Activated CD4-positive, alpha-beta T cell treated with anti-CD3 and anti-CD28 coated beads, Interleukin-2, amount 10 ng/mL, durations not matched to agents 7 days and 5 days (primary cell): Measurements from ENCODE around the gene CTIF. TPM values are rescaled to one million over a fixed set of nuclear protein-coding genes. Genes with fewer than 3 reads are reported as not detected.

Experiments
- CTCF ChIA-PET: fragments of 350-600 bp; sonication (Branson Sonifier 250); formaldehyde crosslinking; loops from one replicate; lab custom pipeline; 2021; ENCODE audit warnings: antibody characterized with exemption; lab: Charles Lee
- POLR2A ChIA-PET: fragments of 350-600 bp; sonication (Branson Sonifier 250); formaldehyde crosslinking; loops from one replicate; lab custom pipeline; 2021; ENCODE audit warnings: antibody characterized with exemption; lab: Charles Lee
- DNase-seq: peaks from one replicate; pipeline ENCODE4 v3.0.0-alpha.2; 2020
- H3K27ac Mint-ChIP-seq: one replicate; pipeline ENCODE4 v1.8.0; 2021; ENCODE audit warnings: mild to moderate bottlenecking, moderate library complexity, mixed read lengths
- H3K27me3 Mint-ChIP-seq: one replicate; pipeline ENCODE4 v1.8.0; 2021; ENCODE audit warnings: mixed read lengths
- H3K36me3 Mint-ChIP-seq: one replicate; pipeline ENCODE4 v1.8.0; 2021; ENCODE audit warnings: low read depth, mixed read lengths
- H3K4me1 Mint-ChIP-seq: one replicate; pipeline ENCODE4 v1.8.0; 2021; ENCODE audit warnings: mixed read lengths
- H3K4me3 Mint-ChIP-seq: one replicate; pipeline ENCODE4 v1.8.0; 2021; ENCODE audit warnings: mild to moderate bottlenecking, moderate library complexity, mixed read lengths
- H3K9me3 Mint-ChIP-seq: one replicate; pipeline ENCODE4 v1.8.0; 2021; ENCODE audit warnings: mixed read lengths
- total RNA-seq, 2 experiments: library from RNA; stranded (reverse); gene quantifications; one replicate each; pipeline ENCODE4 v1.2.3, GENCODE V29; 2021

CTIF gene
- total RNA-seq, 2 experiments from 2014 or later, result 1.5 to 2.7 TPM

DNA sequence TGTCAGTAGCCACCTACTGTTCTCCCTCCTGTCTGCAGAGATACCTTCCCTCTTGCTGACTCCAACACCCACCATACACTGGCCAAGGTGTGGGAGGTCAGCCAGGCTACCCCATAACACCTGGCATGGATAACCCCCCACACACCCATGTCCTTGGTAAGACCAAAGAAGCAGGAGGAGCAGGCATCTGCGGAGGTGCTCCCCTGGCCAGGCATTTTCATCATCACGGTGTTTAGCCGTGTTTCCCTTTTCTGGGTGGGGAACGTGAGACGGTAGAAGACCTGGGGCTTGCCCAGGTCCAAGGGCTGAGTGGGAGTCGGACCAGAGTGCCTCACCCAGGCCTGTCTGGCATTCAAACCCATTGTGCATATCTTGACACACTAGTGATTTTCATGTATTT, 261.6 kb downstream of the CTIF start:
- ChIA-PET POLR2A (no interaction called here), CTCF (interaction anchor here (1.6 kb wide), 1 partner anchor 43 kb away, joined by 3 read pairs; no protein-coding TSS in a partner anchor)
- Mint-ChIP-seq H3K27me3 (no peaks in the 10 kb centered on the region), H3K4me1 (peaks cover 18% of the 10 kb centered on the region), H3K36me3 (no peaks in the 10 kb centered on the region), H3K4me3 (no peak overlapping the region), H3K9me3 (no peaks in the 10 kb centered on the region), H3K27ac (no peak overlapping the region)
- no peak for DNase-seq

DNA sequence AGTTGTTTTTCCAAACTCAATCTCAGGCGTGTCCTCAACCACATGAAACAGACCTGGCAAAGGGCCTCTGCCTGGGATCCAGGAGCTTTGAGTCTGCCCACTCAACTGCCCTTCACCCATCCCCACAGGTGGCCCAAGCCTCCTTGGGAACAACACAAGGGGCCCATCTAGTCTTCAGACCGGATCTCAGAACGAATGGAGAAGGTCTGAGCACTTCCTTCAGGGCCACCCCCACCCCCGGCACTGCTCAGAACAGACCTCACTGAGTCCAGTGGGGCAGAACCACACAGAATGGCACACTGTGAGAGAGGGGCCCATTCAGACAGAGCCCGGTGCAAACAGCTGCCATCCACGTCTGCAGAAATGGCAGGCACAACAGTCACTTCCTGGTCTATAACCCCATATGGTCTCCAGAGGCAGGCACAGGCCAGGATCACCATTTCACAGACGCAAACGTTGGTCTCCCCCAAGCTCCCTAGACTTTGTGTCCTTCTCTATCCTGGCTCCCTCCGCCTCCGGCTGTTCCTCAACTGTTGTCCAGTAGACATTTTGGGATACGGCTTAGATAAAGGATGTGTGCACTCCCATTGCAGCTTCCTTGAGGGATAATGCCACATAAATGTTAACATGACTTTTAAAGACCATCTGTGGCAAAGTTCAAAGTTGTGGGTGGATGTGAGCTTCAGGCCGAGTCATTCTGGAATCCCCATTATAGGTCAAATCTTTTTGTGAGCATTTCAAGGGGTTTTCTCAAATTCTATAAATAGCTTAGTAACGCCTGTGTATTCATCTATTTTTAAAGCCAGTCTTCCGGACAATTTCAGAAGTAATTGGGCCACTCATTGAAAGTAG, 262.3 kb downstream of the CTIF start:
- no peaks in the 10 kb centered on the region for H3K36me3 Mint-ChIP-seq
- no peaks in the 10 kb centered on the region for H3K27me3 Mint-ChIP-seq
- no peaks in the 10 kb centered on the region for H3K9me3 Mint-ChIP-seq
- DNase-seq, result no peak
- H3K4me3 Mint-ChIP-seq, result no peak overlapping the region
- ChIA-PET CTCF (interaction anchor here (1.0 to 1.6 kb wide), 2 partner anchors 9 to 43 kb away, joined by 3 to 4 read pairs; no protein-coding TSS in a partner anchor), POLR2A (no interaction called here)
- H3K27ac Mint-ChIP-seq, result no peak overlapping the region
- H3K4me1 Mint-ChIP-seq, result peaks cover 24% of the 10 kb centered on the region

DNA sequence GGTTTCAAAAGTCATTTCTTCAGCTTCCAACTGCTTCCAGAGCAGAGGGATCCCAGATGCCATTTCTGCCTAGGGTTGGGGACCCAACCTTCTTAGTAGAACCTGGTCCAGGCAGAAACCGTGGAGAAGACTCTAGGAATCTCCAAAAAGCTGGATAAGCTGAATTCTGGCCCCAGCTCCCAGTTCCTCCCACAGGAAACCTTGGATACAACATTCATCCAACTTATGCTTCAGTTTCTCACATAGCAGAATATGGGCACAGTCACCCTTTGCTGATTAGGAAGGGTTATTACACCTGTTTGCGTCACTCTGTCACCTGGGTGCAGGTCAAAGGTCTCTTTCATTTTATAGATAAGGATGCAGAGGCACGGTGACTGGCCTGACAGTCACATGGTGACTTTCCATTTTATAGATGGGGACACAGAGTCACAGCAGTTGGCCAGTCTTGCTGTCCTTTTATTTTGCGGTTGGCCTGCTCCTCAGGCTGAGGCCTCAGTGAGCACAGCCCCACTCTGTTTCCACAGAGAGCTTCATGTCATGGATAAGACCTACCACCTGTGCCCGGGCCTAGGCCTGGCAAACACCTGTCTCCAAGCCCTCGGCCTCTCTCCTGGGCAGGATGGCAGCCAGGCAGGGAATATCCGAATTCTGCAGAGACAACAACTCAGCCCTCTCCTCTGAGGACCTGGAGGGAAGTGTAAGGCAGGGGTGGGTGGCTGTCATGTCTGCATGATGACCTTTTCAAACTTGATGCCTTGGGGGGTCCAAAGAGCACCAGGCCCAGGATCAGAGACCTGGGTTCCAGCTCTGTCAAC, 263.1 kb downstream of the CTIF start:
- no peak overlapping the region for H3K4me3 Mint-ChIP-seq
- no peaks in the 10 kb centered on the region for H3K9me3 Mint-ChIP-seq
- CTCF ChIA-PET, result interaction anchor here (0.8 to 1.6 kb wide), 4 partner anchors 9 to 42 kb away, joined by 3 to 4 read pairs (median 4); no protein-coding TSS in a partner anchor
- no peaks in the 10 kb centered on the region for H3K36me3 Mint-ChIP-seq
- no peak for DNase-seq
- no peak overlapping the region for H3K27ac Mint-ChIP-seq
- POLR2A ChIA-PET, result no interaction called here
- H3K27me3 Mint-ChIP-seq, result no peaks in the 10 kb centered on the region
- H3K4me1 Mint-ChIP-seq, result peaks cover 32% of the 10 kb centered on the region

DNA sequence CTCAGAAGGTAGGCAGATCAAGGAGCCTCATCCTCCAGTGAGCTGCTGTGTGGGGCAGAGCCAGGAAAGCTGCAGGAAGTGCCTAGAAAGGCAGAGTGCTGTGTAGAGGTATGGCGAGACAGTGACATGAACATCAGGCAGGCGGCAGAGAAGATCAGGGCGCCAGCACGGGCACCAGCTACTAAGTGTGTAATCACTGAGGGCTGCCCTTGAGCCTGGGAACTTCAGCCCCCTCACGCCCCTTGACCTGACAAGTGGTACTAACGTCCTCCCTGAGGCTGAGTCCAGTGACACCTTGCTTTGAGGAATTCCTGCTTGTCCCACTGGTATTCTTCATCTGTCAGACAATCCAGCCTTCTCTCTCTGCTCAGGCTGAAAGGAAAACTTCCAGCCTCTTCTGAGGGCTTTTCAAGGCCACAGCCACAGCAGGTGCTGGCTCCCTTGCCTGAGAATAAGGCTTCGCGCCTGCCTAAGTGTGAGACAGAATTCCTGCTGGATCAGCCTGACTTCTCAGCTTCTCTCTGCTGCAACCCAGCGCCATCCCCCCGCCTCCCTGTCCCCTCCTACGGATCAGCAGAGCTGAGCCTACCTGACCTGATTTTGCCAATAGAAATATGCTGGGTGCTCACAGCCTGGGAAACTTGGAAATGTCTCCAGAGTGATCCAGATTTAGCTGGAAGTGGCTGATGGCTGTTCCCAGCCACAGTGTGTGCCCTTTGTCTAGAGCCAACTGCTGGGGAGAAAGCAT, 263.9 kb downstream of the CTIF start:
- Mint-ChIP-seq H3K27ac (no peak overlapping the region), H3K4me3 (no peak overlapping the region)

DNA sequence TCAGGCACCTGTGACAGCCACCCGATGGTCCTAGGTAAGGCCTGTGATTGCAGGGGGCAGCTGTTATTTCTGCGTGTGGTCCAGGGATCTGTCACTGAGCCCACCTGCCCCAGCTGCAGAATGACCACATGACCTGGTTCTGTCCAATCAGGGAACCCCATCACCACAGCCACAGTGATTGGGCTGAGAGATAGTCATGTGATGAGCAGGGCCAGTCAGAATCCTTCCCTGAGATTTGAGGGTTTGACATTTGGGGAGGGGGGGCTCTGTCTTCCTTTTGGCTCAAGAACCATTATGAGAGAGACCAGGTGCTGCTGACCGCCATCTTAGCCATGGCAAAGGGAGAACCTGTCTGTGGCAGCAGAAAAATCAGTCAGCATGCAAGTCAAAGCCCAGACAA, 264.7 kb downstream of the CTIF start:
- H3K27ac Mint-ChIP-seq, result no peak overlapping the region
- ChIA-PET CTCF (interaction anchor here (1.6 kb wide), 2 partner anchors 9 to 24 kb away, joined by 3 to 4 read pairs; no protein-coding TSS in a partner anchor), POLR2A (no interaction called here)
- H3K27me3 Mint-ChIP-seq, result no peaks in the 10 kb centered on the region
- H3K4me3 Mint-ChIP-seq, result no peak overlapping the region
- H3K9me3 Mint-ChIP-seq, result no peaks in the 10 kb centered on the region
- no peak for DNase-seq
- H3K36me3 Mint-ChIP-seq, result no peaks in the 10 kb centered on the region
- H3K4me1 Mint-ChIP-seq, result peaks cover 43% of the 10 kb centered on the region

More for the DNA sequence above, 263.9 kb downstream of the CTIF start:
- Mint-ChIP-seq H3K36me3 (no peaks in the 10 kb centered on the region), H3K4me1 (peaks cover 40% of the 10 kb centered on the region), H3K27me3 (no peaks in the 10 kb centered on the region), H3K9me3 (no peaks in the 10 kb centered on the region)
- ChIA-PET POLR2A (no interaction called here), CTCF (interaction anchor here (0.8 to 1.6 kb wide), 3 partner anchors 10 to 24 kb away, joined by 3 to 4 read pairs (median 4); no protein-coding TSS in a partner anchor)
- DNase-seq, result no peak

DNA sequence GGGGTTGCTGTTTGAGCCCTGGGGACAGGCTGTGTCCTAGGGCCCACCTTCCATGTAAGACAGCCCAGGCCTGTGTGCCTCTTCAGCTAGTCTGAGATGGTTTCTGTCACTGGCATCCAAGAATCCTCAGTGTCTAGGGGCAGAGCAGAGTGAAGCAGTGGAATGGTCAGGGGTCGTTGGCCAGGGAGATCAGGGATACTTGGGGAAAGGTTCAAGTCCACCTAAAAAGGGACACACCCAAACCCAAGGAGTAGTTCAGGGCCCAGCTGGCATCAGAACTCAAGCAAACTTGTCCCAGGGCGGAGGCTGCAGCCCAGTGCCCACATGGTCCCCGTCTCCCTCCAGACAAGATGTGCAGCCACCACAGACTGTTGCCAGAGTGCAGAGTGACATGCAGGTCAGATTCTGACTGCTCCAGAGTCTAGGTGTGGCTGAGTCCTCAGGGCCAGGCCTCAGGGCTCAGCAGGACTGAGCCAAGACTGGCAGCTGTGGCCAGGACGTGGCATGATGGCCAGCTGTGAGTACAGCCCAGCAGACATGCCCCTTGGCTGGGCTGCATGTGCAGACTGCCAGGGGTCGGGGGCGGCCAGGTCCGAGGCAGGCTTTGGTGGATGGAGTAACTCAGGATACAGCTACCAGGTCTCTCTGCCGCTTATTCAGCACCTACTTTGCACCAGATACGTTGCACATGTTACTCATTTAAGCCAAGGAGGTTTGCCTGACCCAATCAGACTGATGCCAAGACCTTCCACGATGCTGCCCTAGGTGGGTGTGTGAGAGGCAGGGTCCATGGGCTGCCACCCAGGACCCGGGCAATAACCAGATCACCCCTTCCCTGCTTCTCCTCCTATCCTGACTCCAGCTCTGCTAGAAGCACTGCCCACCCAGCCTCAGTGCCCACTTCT, 265.4 kb downstream of the CTIF start:
- Mint-ChIP-seq H3K4me3 (no peak overlapping the region), H3K4me1 (peaks cover 43% of the 10 kb centered on the region), H3K36me3 (no peaks in the 10 kb centered on the region), H3K9me3 (no peaks in the 10 kb centered on the region), H3K27ac (no peak overlapping the region), H3K27me3 (no peaks in the 10 kb centered on the region)
- POLR2A ChIA-PET, result no interaction called here
- DNase-seq, result no peak
- CTCF ChIA-PET, result interaction anchor here (0.6 to 1.6 kb wide), 3 partner anchors 9 to 157 kb away, joined by 3 to 4 read pairs (median 4); no protein-coding TSS in a partner anchor

DNA sequence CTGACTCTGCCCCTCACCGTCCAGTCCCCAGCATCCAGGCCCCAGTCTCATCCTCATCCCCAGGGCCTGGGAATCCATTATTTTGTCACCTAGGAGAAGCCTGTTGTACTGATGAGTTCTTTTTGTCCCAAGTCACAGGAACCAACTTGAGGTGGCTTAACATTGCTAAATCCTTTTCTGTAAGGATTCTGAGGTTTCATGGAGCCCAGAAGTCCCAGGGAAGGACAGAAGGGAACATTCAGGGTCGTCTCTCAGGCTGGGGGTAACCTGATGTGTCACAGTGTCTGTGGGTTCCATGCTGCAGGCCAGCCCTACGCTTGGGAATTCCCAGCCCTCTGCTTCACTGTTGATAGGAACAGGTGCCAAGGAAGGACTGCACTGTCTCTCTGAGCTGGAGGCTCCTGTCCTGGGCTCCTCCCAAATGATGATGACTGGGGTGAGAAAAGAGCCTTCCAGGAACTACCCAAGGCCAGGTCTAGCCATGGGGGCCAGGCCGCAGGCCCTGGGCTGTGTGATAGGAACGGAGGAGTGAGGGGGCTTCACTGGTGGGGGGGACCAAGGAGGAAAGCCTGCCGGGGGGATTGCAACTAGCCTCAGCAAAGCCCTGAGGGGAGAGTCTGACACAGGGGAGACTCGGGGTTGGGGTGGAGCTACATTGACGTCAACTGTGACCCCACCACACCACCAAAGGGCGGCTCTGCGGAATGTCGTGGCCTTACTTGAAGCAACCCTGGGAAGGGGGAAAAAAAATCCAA, 266.2 kb downstream of the CTIF start:
- CTCF ChIA-PET, result interaction anchor here (0.6 to 0.7 kb wide), 2 partner anchors 28 to 157 kb away, joined by 3 to 4 read pairs; no protein-coding TSS in a partner anchor
- H3K4me3 Mint-ChIP-seq, result no peak overlapping the region
- H3K36me3 Mint-ChIP-seq, result no peaks in the 10 kb centered on the region
- H3K27me3 Mint-ChIP-seq, result no peaks in the 10 kb centered on the region
- H3K9me3 Mint-ChIP-seq, result no peaks in the 10 kb centered on the region
- H3K27ac Mint-ChIP-seq, result no peak overlapping the region
- POLR2A ChIA-PET, result no interaction called here
- H3K4me1 Mint-ChIP-seq, result peaks cover 43% of the 10 kb centered on the region
- DNase-seq, result no peak

DNA sequence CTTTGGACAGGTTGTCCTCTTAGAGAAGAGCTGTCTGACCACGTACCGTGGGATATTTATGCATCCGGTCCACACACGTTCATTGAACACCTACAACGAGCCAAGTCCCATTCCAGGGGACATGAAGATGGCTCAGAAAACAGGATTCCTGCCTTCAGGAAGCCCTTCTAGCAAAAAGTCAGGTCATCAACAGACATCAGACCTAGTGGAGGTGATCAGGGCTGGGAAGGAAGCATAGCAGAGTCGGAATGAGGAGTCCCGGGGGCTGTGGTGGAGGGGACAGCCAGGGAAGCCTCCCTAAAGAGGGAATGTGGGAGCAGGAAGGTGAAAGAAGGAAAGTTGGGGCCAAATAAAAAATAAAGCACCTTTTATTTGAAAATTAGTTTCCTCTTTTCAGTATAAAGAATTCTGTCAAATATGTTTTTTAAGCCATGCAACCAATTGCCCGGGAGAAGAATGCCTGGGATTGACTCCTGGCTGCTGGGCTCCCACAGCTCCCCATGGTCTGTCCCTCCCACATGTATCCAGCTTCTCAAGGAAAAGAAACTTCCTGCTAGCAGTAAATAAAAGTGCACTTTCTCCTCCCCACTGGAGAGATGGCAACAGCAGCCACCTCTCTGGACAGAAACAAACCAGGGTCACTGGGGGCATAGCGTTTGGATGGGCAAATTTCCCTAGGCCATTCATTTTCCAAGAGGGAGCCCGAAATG, 267.1 kb downstream of the CTIF start:
- Mint-ChIP-seq H3K4me3 (no peak overlapping the region), H3K9me3 (no peaks in the 10 kb centered on the region), H3K27ac (no peak overlapping the region), H3K27me3 (no peaks in the 10 kb centered on the region), H3K4me1 (peaks cover 46% of the 10 kb centered on the region), H3K36me3 (no peaks in the 10 kb centered on the region)
- DNase-seq, result no peak
- ChIA-PET POLR2A (no interaction called here), CTCF (no interaction called here)

DNA sequence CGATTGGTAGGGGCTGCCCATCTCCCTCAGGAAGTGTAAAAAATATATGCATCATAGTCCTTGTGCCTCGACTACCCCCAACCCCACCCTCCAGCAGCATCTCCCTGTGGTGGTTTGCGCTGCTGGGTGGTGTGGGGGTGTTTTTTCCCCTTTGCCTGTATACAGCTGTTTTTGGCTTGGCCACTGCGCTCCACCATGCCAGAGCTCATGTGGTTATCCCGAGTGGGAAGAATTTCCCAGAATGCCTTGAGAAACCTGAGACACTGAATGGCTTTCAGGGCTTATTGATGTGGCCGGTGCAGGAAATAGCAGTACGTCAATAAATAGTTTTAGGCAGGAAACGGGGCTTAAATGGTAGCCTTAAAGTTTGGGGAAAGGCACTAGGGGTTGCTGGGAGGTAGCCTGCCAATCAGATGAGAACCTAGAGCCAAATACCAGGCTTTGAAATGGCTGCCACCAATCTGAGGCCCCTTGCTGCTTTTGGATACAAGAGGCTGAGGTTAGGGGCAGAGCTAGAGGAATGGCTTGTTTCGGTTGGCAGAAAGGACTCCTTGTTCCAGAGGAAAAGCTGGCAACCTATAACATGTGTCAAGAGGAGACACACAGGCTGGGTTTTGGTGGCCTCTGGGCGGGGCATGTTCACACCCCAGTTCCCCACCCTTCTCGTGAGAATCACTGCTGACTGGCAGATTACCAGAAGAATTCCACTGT, 267.9 kb downstream of the CTIF start:
- Mint-ChIP-seq H3K36me3 (no peaks in the 10 kb centered on the region), H3K27me3 (no peaks in the 10 kb centered on the region), H3K9me3 (no peaks in the 10 kb centered on the region), H3K4me1 (peaks cover 43% of the 10 kb centered on the region), H3K4me3 (no peak overlapping the region), H3K27ac (peak overlapping the region; percentile 81)
- DNase-seq, result peak; percentile 50
- ChIA-PET POLR2A (no interaction called here), CTCF (interaction anchor here (1.3 kb wide), 1 partner anchor 21 kb away, joined by 4 read pairs; no protein-coding TSS in a partner anchor)

DNA sequence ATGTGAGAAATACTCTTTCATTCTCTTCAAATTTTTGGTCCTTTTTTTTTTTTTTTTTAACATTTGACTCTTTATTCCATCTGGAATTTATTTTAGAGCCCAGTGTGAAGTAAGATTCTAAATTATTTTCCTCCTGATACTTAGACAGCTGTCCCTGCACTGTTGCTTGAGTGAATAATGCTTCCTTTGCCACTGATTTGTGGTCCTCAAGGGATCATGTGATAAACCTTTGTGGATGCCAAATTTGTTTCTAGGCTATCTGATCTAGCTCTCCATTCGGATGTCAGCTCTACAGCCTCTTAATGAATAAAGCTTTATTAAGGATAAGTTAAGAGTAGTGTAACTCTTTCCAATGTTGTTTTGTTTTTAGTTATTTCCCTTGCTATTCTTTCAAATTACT, 269.6 kb downstream of the CTIF start:
- peaks cover 46% of the 10 kb centered on the region for H3K4me1 Mint-ChIP-seq
- H3K4me3 Mint-ChIP-seq, result no peak overlapping the region

More for the DNA sequence above, 269.6 kb downstream of the CTIF start:
- Mint-ChIP-seq H3K27ac (no peak overlapping the region), H3K27me3 (no peaks in the 10 kb centered on the region), H3K9me3 (no peaks in the 10 kb centered on the region), H3K36me3 (no peaks in the 10 kb centered on the region)
- ChIA-PET CTCF (no interaction called here), POLR2A (no interaction called here)
- no peak for DNase-seq
